ENCODE measurements around the gene MARVELD1.

Gene MARVELD1

GRCh38 chr10:97744405-97745035, 31.0 kb downstream of the MARVELD1 start:
- H3K9me2 ChIP-seq (replicated peaks; ENCODE audit: insufficient read depth, low read length), result no peaks in the 10 kb centered on the region
- H3K79me2 ChIP-seq (ENCODE audit: low read length), result peaks cover 36% of the 10 kb centered on the region
- peaks cover 8% of the 10 kb centered on the region; the same call in 1 of the 2 replicates for H3K36me3 ChIP-seq (replicated peaks; ENCODE audit: insufficient read depth, low read length)
- H3K4me2 ChIP-seq (ENCODE audit: low read depth, low read length), result no peak overlapping the region
- H3K4me3 ChIP-seq (ENCODE audit: low read length), result no peak overlapping the region
- no peaks in the 10 kb centered on the region for H4K20me1 ChIP-seq (ENCODE audit: insufficient read depth, low read length)
- no peak for TF ChIP-seq EZH2phosphoT487 (IDR thresholded peaks at IDR 0.05; ENCODE audit: low read length)
- TF ChIP-seq CTCF (IDR thresholded peaks at IDR 0.05; ENCODE audit: low read length), result no peak
- no peak for TF ChIP-seq EZH2 (optimal IDR thresholded peaks at IDR 0.05; ENCODE audit: low read depth, low read length)
- no peak for DNase-seq
- no peak overlapping the region for H3K27ac ChIP-seq (ENCODE audit: low read length)
- H2AFZ ChIP-seq (ENCODE audit: low read length), result no peak overlapping the region
- H3F3A ChIP-seq (ENCODE audit: insufficient read depth, low read length), result no peaks in the 10 kb centered on the region
- no peaks in the 10 kb centered on the region for H3K4me1 ChIP-seq (ENCODE audit: low read length)
- H3K9me3 ChIP-seq (replicated peaks; ENCODE audit: insufficient read depth, low read length), result no peaks in the 10 kb centered on the region
- H3K27me3 ChIP-seq (replicated peaks; ENCODE audit: insufficient read depth, low read length), result no peaks in the 10 kb centered on the region
- no peak overlapping the region for H3K9ac ChIP-seq (ENCODE audit: low read length)

GRCh38 chr10:97747573-97747972, 34.0 kb downstream of the MARVELD1 start:
- peaks cover 11% of the 10 kb centered on the region for H3K36me3 ChIP-seq (replicated peaks; ENCODE audit: insufficient read depth, low read length)

GRCh38 chr10:97748116-97748515, 34.6 kb downstream of the MARVELD1 start:
- H3K4me3 ChIP-seq (ENCODE audit: low read length), result no peak overlapping the region
- TF ChIP-seq CTCF (IDR thresholded peaks at IDR 0.05; ENCODE audit: low read length), result no peak
- TF ChIP-seq EZH2 (optimal IDR thresholded peaks at IDR 0.05; ENCODE audit: low read depth, low read length), result no peak
- no peak for TF ChIP-seq EZH2phosphoT487 (IDR thresholded peaks at IDR 0.05; ENCODE audit: low read length)
- no peak overlapping the region for H3K27ac ChIP-seq (ENCODE audit: low read length)
- no peak overlapping the region for H2AFZ ChIP-seq (ENCODE audit: low read length)
- no peaks in the 10 kb centered on the region for H3K27me3 ChIP-seq (replicated peaks; ENCODE audit: insufficient read depth, low read length)
- H4K20me1 ChIP-seq (ENCODE audit: insufficient read depth, low read length), result no peaks in the 10 kb centered on the region
- H3K79me2 ChIP-seq (ENCODE audit: low read length), result peaks cover 13% of the 10 kb centered on the region
- DNase-seq, result no peak
- no peaks in the 10 kb centered on the region for H3K9me3 ChIP-seq (replicated peaks; ENCODE audit: insufficient read depth, low read length)
- H3K36me3 ChIP-seq (replicated peaks; ENCODE audit: insufficient read depth, low read length), result peaks cover 11% of the 10 kb centered on the region
- no peak overlapping the region for H3K9ac ChIP-seq (ENCODE audit: low read length)
- H3K4me2 ChIP-seq (ENCODE audit: low read depth, low read length), result no peak overlapping the region
- H3F3A ChIP-seq (ENCODE audit: insufficient read depth, low read length), result no peaks in the 10 kb centered on the region
- no peaks in the 10 kb centered on the region for H3K4me1 ChIP-seq (ENCODE audit: low read length)
- no peaks in the 10 kb centered on the region for H3K9me2 ChIP-seq (replicated peaks; ENCODE audit: insufficient read depth, low read length)

More at GRCh38 chr10:97747573-97747972, 34.0 kb downstream of the MARVELD1 start:
- Histone ChIP-seq H4K20me1 (ENCODE audit: insufficient read depth, low read length) (no peaks in the 10 kb centered on the region), H3K4me1 (ENCODE audit: low read length) (no peaks in the 10 kb centered on the region), H3K27ac (ENCODE audit: low read length) (no peak overlapping the region), H2AFZ (ENCODE audit: low read length) (no peak overlapping the region), H3K9ac (ENCODE audit: low read length) (no peak overlapping the region), H3F3A (ENCODE audit: insufficient read depth, low read length) (no peaks in the 10 kb centered on the region), H3K9me2 (replicated peaks; ENCODE audit: insufficient read depth, low read length) (no peaks in the 10 kb centered on the region), H3K27me3 (replicated peaks; ENCODE audit: insufficient read depth, low read length) (no peaks in the 10 kb centered on the region), H3K4me2 (ENCODE audit: low read depth, low read length) (no peak overlapping the region), H3K9me3 (replicated peaks; ENCODE audit: insufficient read depth, low read length) (no peaks in the 10 kb centered on the region), H3K4me3 (ENCODE audit: low read length) (no peak overlapping the region), H3K79me2 (ENCODE audit: low read length) (peaks cover 18% of the 10 kb centered on the region)
- no peak for DNase-seq
- TF ChIP-seq CTCF (IDR thresholded peaks at IDR 0.05; ENCODE audit: low read length) (no peak), EZH2 (optimal IDR thresholded peaks at IDR 0.05; ENCODE audit: low read depth, low read length) (no peak), EZH2phosphoT487 (IDR thresholded peaks at IDR 0.05; ENCODE audit: low read length) (no peak)
